NB4 (cell line): Measurements from ENCODE around the gene PFN1.

Source experiments
- DNase-seq: peaks from one replicate; pipeline ENCODE4 v3.0.0; 2010; ENCODE audit warnings: low read depth
- H3K4me3 ChIP-seq: one replicate; pipeline ENCODE4 v1.5.1; 2011; ENCODE audit warnings: mild to moderate bottlenecking, low read depth, low read length, moderate library complexity
- MYC ChIP-seq: IDR thresholded peaks from 2 replicates; pipeline ENCODE4 v1.6.1; 2011; ENCODE audit warnings: low read depth, low read length
- POLR2A ChIP-seq: IDR thresholded peaks from 2 replicates; pipeline ENCODE4 v1.6.1; 2011; ENCODE audit warnings: mild to moderate bottlenecking; ENCODE audit not compliant: insufficient read length; ENCODE audit errors: extremely low read depth
- TF ChIP-seq, protein P1 (sequence below): IDR thresholded peaks from one replicate; pipeline ENCODE4 v1.5.1; 2012; ENCODE audit warnings: low read depth, low read length
- TF ChIP-seq, protein P2 (sequence below): IDR thresholded peaks from 2 replicates; pipeline ENCODE4 v1.6.1; 2011; ENCODE audit warnings: low read depth, low read length

Gene PFN1

DNA sequence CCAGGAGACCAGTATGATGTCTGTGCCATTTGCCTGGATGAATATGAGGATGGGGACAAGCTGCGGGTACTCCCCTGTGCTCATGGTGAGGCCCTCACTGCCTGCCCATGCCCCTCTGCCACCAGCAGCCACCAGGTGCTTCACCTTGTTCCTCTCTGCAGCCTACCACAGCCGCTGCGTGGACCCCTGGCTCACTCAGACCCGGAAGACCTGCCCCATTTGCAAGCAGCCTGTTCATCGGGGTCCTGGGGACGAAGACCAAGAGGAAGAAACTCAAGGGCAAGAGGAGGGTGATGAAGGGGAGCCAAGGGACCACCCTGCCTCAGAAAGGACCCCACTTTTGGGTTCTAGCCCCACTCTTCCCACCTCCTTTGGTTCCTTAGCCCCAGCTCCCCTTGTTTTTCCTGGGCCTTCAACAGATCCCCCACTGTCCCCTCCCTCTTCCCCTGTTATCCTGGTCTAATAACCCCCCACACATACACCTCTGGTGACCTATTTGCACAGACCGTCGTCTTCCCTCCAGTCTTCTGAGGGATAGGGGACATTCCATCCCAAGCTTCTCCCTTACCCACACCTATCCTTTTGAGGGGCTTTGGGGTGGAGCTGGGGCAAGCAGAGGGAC, 3.7 kb downstream of the PFN1 start:
- DNase-seq = no peak
- peak overlapping the region; percentile 95 for H3K4me3 ChIP-seq
- TF ChIP-seq, protein P1, sequence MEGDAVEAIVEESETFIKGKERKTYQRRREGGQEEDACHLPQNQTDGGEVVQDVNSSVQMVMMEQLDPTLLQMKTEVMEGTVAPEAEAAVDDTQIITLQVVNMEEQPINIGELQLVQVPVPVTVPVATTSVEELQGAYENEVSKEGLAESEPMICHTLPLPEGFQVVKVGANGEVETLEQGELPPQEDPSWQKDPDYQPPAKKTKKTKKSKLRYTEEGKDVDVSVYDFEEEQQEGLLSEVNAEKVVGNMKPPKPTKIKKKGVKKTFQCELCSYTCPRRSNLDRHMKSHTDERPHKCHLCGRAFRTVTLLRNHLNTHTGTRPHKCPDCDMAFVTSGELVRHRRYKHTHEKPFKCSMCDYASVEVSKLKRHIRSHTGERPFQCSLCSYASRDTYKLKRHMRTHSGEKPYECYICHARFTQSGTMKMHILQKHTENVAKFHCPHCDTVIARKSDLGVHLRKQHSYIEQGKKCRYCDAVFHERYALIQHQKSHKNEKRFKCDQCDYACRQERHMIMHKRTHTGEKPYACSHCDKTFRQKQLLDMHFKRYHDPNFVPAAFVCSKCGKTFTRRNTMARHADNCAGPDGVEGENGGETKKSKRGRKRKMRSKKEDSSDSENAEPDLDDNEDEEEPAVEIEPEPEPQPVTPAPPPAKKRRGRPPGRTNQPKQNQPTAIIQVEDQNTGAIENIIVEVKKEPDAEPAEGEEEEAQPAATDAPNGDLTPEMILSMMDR = no peak
- TF ChIP-seq POLR2A (no peak), MYC (no peak)
- TF ChIP-seq, protein P2, sequence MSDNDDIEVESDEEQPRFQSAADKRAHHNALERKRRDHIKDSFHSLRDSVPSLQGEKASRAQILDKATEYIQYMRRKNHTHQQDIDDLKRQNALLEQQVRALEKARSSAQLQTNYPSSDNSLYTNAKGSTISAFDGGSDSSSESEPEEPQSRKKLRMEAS = no peak

DNA sequence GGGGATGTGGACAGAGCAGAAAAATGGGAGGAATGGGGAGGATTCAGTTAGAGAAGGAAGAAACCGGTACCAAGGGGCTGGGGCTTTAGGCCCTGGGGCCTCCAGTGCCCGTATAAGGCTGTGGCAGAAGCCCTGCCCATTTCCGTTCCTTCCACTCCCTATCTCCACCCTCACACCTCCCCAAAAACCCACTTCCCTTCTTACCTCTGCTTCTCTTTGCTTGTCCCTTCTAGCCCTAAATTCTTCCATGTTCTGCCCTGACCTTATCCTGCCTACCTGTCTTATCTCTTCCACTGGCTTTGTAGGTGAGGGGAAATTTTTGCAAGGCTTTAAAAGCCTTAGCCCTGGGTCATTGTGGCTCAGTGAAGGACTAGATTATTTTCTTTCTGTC, 4.2 kb downstream of the PFN1 start:
- peak; percentile 83 for DNase-seq
- TF ChIP-seq, protein P1 = no peak
- TF ChIP-seq POLR2A = no peak
- TF ChIP-seq MYC = no peak
- TF ChIP-seq, protein P2 = no peak
- H3K4me3 ChIP-seq = peak overlapping the region; percentile 95

DNA sequence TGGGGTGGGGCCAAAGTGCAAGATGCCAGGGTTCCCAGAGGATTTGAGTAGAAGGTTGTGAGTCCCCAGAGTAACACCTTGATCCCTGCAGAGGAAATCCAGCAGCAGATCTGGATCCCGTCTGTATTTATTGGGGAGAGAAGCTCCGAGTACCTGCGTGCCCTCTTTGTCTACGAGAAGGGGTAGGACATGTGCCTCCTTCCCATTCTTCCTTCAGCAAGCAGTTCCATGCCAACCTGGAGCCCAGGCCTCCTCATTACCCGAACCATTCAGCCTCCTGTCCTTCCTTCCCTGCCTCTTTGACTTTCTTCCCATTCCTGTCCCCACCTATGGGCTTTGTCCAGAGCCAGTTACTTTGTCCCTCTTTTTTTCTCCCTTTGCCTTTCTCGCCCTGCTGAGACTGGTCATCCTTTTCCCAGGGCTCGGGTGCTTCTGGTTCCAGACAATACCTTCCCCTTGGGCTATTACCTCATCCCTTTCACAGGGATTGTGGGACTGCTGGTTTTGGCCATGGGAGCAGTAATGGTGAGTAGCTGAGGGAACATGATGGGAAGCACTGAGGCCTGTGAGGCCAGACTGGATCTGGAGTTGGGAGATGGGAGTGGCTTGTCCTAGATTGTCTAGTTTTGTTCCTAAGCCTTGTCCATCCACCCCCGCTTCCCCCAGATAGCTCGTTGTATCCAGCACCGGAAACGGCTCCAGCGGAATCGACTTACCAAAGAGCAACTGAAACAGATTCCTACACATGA, 5.4 kb downstream of the PFN1 start:
- H3K4me3 ChIP-seq = peak overlapping the region; percentile 1
- DNase-seq = no peak
- TF ChIP-seq MYC = no peak
- TF ChIP-seq, protein P2 = no peak
- TF ChIP-seq POLR2A = no peak
- TF ChIP-seq, protein P1 = no peak

DNA sequence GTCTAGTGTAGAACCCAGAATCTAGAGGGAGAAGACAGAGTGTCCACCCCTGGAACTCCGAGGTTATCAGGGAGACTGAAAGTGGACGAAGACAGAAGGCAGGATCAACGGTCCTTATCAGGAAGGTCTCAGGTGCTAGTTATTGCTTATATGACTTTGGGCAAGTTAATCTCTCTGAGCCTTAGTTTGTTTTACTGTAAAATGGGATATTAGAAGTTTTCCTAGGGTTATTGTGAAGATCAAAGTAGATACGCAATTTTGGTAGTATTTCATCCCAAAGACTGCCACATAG, 7.1 kb downstream of the PFN1 start:
- no peak for TF ChIP-seq MYC
- TF ChIP-seq, protein P1 = no peak
- TF ChIP-seq POLR2A = no peak
- TF ChIP-seq, protein P2 = no peak
- no peak for DNase-seq
- H3K4me3 ChIP-seq = peak overlapping the region; percentile 84

- peak overlapping the region; percentile 84 for H3K4me3 ChIP-seq
- DNase-seq = peak; percentile 59
- TF ChIP-seq MYC (no peak), POLR2A (no peak)
- TF ChIP-seq, protein P1 = no peak
- TF ChIP-seq, protein P2 = no peak
Observed at GRCh38 chr17:4940555-4941318, 7.6 kb downstream of the PFN1 start.
